ENCODE measurements around the gene CARS2. TPM values are rescaled to one million over a fixed set of nuclear protein-coding genes. Genes with fewer than 3 reads are reported as not detected.

The CARS2 gene
- total RNA-seq, 1 experiment from 2014 or later = 52.9 TPM

DNA sequence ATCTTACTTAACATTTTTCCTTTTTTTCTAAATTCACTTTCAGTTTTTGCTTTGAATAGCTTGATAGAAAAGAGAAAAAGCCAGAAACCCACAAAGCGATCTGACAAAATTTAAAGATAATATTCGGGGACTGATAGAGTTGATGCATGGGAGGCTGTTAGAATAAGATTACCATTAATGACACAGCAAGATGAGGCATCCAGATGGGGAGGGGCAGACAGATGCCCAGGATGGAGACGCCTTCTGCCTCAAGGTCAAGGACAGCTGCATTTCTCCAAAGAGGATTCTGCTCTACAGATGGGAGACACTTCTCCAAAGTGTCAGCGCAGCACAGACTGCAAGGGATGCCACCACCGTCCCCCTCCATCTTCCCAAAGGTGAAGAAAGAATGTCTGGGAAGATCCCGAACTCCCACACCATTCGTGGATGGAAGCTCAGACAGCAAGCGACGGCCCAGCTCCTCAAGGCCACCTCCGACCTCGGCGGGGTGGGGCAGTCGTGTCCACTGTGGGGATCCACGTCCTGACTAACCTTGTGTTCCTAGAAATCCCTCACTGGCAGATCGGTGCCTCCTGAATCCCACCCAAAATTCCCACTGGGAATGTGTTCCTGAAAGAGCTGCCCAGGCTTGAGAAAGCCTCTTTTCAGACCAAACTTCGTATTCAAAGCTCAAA is 57.6 kb downstream of the CARS2 start:
- Histone ChIP-seq H3K9ac (ENCODE audit: low read length) (no peak overlapping the region), H3K27me3 (ENCODE audit: insufficient read depth, low read length) (no peaks in the 10 kb centered on the region), H3K27ac (ENCODE audit: low read depth, low read length) (no peak overlapping the region), H3K9me2 (ENCODE audit: insufficient read depth) (no peaks in the 10 kb centered on the region), H3K4me3 (replicated peaks in 1 of 2; ENCODE audit: low read depth in 1 of 2, low read length in 2 of 2) (no peak overlapping the region), H3K4me1 (ENCODE audit: control insufficient read depth in 1 of 2, insufficient read depth in 2 of 2, low read length in 2 of 2) (no peaks in the 10 kb centered on the region), H3K36me3 (ENCODE audit: control insufficient read depth in 1 of 2, insufficient read depth in 2 of 2, low read length in 2 of 2) (peaks cover 0 to 12% of the 10 kb centered on the region in 2 experiments; a peak in 2 of 4 replicates), H2AFZ (ENCODE audit: low read depth, low read length, poor library complexity, severe bottlenecking) (no peak overlapping the region), H4K20me1 (ENCODE audit: insufficient read depth) (no peaks in the 10 kb centered on the region), H3K4me2 (ENCODE audit: low read length) (no peak overlapping the region), H3K9me3 (ENCODE audit: control insufficient read depth in 1 of 2, insufficient read depth in 1 of 2, low read depth in 1 of 2, low read length in 2 of 2) (no peaks in the 10 kb centered on the region), H3K79me2 (ENCODE audit: insufficient read depth, low read length) (no peaks in the 10 kb centered on the region)
- DNase-seq (ENCODE audit: low read depth, low spot score) (no peak), ATAC-seq (no peak)
- ChIA-PET CTCF (no interaction called here), POLR2A (no interaction called here), RAD21 (ENCODE audit: low non-redundant PET in 1 of 2, low total read pairs in 2 of 2, uncharacterized antibody in 2 of 2, unreplicated experiment in 2 of 2) (no interaction called here)
- BruUV-seq (replicated peaks) = no TSS peak
- TF ChIP-seq SRF (IDR thresholded peaks at IDR 0.05; ENCODE audit: low read depth) (no peak), POLR2AphosphoS5 (IDR thresholded peaks at IDR 0.05; ENCODE audit: low read depth, low read length) (no peak), ZFX (IDR thresholded peaks at IDR 0.05) (no peak), ELF1 (IDR thresholded peaks at IDR 0.05; ENCODE audit: borderline replicate concordance, low read depth) (no peak), JUND (IDR thresholded peaks at IDR 0.05) (no peak), YY1 (IDR thresholded peaks at IDR 0.05; ENCODE audit: extremely low read depth, insufficient replicate concordance, low read depth, low read length) (no peak), SIN3A (IDR thresholded peaks at IDR 0.05; ENCODE audit: low read depth) (no peak)
- TF ChIP-seq, protein P1, sequence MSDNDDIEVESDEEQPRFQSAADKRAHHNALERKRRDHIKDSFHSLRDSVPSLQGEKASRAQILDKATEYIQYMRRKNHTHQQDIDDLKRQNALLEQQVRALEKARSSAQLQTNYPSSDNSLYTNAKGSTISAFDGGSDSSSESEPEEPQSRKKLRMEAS (IDR thresholded peaks at IDR 0.05) = no peak
- TF ChIP-seq, protein P2, sequence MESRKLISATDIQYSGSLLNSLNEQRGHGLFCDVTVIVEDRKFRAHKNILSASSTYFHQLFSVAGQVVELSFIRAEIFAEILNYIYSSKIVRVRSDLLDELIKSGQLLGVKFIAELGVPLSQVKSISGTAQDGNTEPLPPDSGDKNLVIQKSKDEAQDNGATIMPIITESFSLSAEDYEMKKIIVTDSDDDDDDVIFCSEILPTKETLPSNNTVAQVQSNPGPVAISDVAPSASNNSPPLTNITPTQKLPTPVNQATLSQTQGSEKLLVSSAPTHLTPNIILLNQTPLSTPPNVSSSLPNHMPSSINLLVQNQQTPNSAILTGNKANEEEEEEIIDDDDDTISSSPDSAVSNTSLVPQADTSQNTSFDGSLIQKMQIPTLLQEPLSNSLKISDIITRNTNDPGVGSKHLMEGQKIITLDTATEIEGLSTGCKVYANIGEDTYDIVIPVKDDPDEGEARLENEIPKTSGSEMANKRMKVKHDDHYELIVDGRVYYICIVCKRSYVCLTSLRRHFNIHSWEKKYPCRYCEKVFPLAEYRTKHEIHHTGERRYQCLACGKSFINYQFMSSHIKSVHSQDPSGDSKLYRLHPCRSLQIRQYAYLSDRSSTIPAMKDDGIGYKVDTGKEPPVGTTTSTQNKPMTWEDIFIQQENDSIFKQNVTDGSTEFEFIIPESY (IDR thresholded peaks at IDR 0.05; ENCODE audit: extremely low read depth, insufficient replicate concordance, low read length) = no peak
- TF ChIP-seq, protein P3, sequence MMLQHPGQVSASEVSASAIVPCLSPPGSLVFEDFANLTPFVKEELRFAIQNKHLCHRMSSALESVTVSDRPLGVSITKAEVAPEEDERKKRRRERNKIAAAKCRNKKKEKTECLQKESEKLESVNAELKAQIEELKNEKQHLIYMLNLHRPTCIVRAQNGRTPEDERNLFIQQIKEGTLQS (IDR thresholded peaks at IDR 0.05) = no peak
- intact Hi-C loops (cut with micrococcal nuclease) = no loop called here

Data from HCT116 (cell line).